Tibial nerve (tissue), 3 donors: ENCODE data around the gene MATCAP1.

Source experiments
- POLR2A ChIP-seq, 2 donors: fragments of 450-650 bp; IDR thresholded peaks; one replicate each; pipeline ENCODE4 v1.6.1; 2017; ENCODE audit warnings: antibody characterized with exemption in 2 of 2, mild to moderate bottlenecking in 2 of 2, moderate library complexity in 2 of 2
- TF ChIP-seq, protein P1 (sequence below), 5 experiments: fragments of 200-600 bp in 3 of 5; fragments of 450-650 bp in 2 of 5; sonication (generic) in 3 of 5; IDR thresholded peaks; one replicate each; pipeline ENCODE4 v1.5.1; 2016 to 2019; ENCODE audit warnings: antibody characterized with exemption in 5 of 5, mild to moderate bottlenecking in 3 of 5, moderate library complexity in 2 of 5

DNA sequence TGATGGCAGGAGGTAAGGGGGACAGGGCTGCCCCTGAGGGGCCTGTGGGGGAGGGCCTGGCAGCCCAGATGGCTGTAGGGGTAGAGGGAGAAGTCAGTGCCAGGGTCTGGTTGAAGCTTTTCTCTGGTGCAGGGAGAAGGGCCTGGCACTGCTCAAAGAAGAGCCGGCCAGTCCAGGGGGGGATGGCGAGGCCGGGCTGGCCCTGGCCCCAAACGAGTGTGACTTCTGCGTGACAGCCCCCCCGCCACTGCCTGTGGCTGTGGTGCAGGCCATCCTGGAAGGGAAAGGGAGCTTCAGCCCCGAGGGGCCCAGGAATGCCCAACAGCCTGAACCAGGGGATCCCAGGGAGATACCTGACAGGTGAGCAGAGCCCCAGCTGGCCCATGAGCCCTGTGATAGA is 16.2 kb downstream of the MATCAP1 start:
- TF ChIP-seq, protein P1, sequence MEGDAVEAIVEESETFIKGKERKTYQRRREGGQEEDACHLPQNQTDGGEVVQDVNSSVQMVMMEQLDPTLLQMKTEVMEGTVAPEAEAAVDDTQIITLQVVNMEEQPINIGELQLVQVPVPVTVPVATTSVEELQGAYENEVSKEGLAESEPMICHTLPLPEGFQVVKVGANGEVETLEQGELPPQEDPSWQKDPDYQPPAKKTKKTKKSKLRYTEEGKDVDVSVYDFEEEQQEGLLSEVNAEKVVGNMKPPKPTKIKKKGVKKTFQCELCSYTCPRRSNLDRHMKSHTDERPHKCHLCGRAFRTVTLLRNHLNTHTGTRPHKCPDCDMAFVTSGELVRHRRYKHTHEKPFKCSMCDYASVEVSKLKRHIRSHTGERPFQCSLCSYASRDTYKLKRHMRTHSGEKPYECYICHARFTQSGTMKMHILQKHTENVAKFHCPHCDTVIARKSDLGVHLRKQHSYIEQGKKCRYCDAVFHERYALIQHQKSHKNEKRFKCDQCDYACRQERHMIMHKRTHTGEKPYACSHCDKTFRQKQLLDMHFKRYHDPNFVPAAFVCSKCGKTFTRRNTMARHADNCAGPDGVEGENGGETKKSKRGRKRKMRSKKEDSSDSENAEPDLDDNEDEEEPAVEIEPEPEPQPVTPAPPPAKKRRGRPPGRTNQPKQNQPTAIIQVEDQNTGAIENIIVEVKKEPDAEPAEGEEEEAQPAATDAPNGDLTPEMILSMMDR (IDR thresholded peaks at IDR 0.05): no peak
- no peak for TF ChIP-seq POLR2A (IDR thresholded peaks at IDR 0.05)
